ENCODE measurements around the gene MAP4K3.
"Not testable (repeated sequence)": the region's sequence is repeated elsewhere in the genome, so short reads cannot be mapped to it uniquely, and the experiment has no call there.

MAP4K3 gene

GRCh38 chr2:39290433-39290832 is 146.7 kb downstream of the MAP4K3 start:
- DNase-seq, result no peak

DNA sequence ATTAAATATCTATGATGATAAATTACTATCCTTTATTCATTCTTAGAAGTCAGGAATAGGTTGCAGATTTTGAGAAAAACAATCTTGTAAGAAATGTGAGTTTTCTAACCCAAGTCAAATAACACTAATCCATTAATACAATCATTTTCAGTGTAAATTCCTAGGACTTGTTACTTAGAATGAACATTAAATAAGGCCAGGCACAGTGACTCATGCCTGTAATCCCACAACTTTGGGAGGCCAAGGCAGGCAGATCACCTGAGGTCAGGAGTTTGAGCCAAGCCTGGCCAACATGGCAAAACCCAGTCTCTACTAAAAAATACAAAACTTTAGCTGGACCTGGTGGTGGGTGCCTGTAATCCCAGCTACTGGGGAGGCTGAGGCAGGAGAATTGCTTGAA is 147.5 kb downstream of the MAP4K3 start:
- no peak for DNase-seq

GRCh38 chr2:39283561-39283960 is 153.5 kb downstream of the MAP4K3 start:
- DNase-seq, result no peak

GRCh38 chr2:39281391-39281790 is 155.7 kb downstream of the MAP4K3 start:
- DNase-seq, result no peak

DNA sequence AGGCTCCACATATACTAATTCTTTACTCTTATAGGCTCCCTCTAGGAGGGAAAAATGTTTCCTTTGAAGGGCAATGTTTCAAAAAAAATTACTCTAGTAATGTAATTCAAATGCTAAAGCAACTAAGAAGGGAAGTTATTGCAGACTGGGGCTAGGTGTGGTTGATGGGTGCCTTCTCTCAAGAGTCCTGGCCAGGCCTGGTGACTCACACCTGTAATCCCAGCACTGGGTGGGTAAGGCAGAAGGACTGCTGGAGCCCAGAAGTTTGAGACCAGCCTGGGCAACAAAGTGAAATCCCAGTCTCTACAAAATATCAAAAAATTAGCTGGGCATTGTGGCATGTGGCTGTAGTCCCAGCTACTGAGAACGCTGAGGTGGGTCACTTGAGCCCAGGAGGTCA is 162.1 kb downstream of the MAP4K3 start:
- no peak for DNase-seq

GRCh38 chr2:39269941-39270340 is 167.1 kb downstream of the MAP4K3 start:
- DNase-seq, result no peak

- DNase-seq, result no peak
Observed at GRCh38 chr2:39266916-39267434, 170.1 kb downstream of the MAP4K3 start.

- DNase-seq, result no peak
Observed at GRCh38 chr2:39266139-39266805, 170.8 kb downstream of the MAP4K3 start.

DNA sequence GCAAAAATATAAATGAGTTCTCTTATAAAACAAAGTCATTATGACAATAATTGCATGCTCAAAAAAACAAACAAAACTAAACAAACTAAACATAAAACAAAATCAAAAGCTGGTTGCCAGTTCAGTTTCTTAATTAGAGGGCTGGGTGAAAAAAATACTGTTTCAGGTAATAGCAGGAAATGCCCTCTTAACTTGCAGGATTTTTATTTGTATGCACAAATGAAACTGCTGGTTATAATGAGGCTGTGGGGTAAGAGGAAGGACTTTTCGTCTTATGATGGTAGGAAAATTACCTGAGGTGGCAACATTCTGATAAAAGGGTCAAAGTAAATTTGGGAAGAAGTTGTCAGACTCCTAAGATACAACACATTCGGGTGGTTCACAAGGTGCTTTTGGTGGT is 171.8 kb downstream of the MAP4K3 start:
- DNase-seq, result peak; percentile 4

- DNase-seq, result no peak
Observed at GRCh38 chr2:39264733-39265132, 172.4 kb downstream of the MAP4K3 start.

DNA sequence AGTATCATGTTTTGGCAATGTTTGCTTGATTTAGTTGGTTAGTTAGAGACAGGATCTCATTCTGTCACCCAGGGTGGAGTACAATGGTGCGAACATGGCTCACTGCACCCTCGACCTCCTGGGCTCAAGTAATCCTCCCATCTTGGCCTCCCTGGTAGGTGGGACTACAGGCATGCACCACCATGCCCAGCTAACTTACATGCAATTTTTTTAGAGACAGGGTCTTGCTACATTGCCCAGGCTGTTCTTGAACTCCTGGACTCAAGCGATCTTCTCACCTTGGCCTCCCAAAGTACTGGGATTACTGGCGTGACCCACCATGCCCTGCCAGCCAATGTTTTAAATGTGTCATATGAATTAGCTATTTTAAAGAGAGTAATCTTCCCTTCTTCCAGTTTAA is 177.0 kb downstream of the MAP4K3 start:
- no peak for DNase-seq

GRCh38 chr2:39256040-39256439 is 181.0 kb downstream of the MAP4K3 start:
- no peak for DNase-seq

GRCh38 chr2:39252888-39253518 is 184.1 kb downstream of the MAP4K3 start:
- DNase-seq, result no peak

DNA sequence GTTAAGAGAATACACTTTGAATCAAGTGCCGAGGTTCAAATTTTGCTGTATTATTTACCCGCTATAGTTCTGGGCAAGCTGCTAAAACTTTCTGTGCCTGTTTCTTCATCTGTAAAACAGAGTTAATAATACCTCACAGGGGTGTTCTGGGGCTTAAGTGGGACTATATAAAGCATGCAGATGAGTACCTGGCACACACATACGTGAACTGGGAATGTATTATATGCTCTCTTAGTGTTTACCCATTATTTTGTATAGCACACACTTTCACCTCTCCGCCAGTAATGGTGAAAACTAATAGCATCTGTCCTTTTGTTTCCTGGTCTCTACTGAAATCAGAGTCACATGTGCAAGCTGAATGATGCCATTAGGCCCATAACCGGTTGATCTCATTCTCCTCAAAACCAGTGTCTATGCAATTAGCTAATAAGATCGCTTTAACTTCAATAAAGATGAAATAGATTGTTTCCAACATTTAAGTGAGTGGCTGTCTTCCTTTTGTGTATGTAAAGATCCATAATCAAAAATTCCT is 189.5 kb downstream of the MAP4K3 start:
- no peak for DNase-seq

- no peak for DNase-seq
Observed at GRCh38 chr2:39246382-39246980, 190.6 kb downstream of the MAP4K3 start.

GRCh38 chr2:39244963-39245625 is 192.0 kb downstream of the MAP4K3 start:
- DNase-seq, result not testable (repeated sequence)

- DNase-seq, result not testable (repeated sequence)
Observed at GRCh38 chr2:39244241-39244862, 192.7 kb downstream of the MAP4K3 start.

- DNase-seq, result no peak
Observed at GRCh38 chr2:39243469-39244123, 193.5 kb downstream of the MAP4K3 start, which contains the start of gene CDKL4. CDKL4 (minus strand) TSS chr2:39243970.

DNA sequence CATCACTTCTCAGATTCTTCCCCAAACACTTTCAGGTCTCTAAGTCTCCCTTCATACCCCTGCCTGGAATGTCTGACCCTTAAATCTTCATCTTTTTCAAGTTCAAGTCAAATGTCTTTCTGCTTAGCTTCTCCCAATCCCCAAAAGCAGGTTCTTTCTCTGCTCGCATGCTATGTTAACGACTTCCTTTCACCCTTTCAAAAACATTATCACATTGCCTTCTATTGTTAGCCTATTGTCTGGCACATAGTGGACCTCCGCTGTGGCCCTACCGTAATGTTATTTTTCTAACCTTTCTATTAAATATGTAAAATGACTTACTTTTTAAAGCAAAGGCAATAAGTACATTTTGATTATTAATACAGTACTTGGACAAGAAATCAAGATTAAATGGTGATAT is 195.5 kb downstream of the MAP4K3 start:
- DNase-seq, result no peak

DNA sequence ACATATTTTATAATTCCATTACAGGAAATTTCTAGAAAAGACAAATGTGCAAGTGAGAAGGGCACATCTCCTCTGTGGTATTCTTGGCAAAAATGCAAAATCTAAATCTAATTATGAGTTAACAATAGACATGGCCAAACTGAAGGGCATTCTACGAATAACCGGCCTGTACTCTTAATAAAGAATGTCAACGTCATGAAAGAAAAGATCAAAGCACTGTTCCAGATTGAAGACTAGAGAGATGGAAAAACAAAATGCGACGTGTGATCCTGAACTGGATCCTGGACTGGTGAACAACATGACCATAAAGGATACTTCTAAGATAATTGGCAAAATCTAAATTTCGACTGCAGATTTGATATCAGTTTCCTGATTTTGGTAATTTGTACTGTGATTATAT is 196.3 kb downstream of the MAP4K3 start:
- no peak for DNase-seq

- no peak for DNase-seq
Observed at GRCh38 chr2:39234754-39235153, 202.3 kb downstream of the MAP4K3 start.

DNA sequence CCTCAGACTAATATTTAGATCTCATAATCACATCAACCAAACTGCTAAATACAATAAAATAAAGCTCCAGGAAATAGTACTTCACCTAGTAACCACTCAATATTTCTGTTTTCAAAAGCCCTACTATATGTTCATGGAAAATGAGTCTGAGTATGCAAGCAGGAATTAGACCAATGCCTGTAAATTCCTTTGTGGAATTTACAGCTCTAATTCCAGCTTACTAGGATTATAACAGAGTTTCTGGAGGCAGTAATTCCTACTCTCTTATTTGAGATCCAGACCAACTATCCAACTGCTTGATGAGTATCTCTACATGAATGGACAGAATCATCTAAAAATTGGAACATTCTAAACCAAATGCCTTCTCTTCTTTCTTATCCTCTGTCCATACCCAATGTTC is 204.9 kb downstream of the MAP4K3 start:
- DNase-seq, result no peak

All from NCI-H146 (cell line).